ENCODE measurements around the gene KDM6A. TPM values are rescaled to one million over a fixed set of nuclear protein-coding genes. Genes with fewer than 3 reads are reported as not detected.
A peak's percentile ranks its signal among the peaks of the same experiment; 100 is the strongest.

The KDM6A gene
- total and polyA plus RNA-seq, 2 of the 13 experiments (the other 11 are each of a cell fraction or from before 2014, with no cell fraction given), result 16.7 to 18.2 TPM

DNA sequence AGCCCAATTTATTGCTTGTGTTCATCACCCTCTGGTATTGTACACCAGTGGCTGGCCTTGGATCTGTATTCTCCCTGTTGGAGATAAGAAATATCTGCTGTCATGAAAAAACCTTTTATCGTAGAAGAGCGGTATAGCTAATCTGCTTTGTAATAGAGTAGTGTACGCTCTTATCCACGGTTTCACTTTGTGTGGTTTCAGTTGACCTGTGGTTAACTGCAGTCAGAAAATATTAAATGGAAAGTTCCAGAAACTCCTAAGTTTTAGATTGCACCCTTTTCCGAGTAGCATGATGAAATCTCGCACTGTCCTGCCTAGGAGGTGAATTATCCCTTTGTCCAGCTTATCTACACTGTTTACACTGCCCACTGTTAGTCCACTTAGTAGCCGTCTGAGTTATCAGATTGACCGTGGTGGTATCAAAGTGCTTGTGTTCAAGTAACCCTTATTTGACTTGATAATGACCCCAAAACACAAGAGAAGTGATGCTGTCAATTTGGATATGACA is 42.4 kb downstream of the KDM6A start (continued):
- TF ChIP-seq, protein P1, sequence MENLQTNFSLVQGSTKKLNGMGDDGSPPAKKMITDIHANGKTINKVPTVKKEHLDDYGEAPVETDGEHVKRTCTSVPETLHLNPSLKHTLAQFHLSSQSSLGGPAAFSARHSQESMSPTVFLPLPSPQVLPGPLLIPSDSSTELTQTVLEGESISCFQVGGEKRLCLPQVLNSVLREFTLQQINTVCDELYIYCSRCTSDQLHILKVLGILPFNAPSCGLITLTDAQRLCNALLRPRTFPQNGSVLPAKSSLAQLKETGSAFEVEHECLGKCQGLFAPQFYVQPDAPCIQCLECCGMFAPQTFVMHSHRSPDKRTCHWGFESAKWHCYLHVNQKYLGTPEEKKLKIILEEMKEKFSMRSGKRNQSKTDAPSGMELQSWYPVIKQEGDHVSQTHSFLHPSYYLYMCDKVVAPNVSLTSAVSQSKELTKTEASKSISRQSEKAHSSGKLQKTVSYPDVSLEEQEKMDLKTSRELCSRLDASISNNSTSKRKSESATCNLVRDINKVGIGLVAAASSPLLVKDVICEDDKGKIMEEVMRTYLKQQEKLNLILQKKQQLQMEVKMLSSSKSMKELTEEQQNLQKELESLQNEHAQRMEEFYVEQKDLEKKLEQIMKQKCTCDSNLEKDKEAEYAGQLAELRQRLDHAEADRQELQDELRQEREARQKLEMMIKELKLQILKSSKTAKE (CRISPR knock-in tag; IDR thresholded peaks at IDR 0.05; ENCODE audit: borderline replicate concordance), result peak; percentile 73; the same call in 1 of the 2 replicates
- TF ChIP-seq RFXAP (CRISPR knock-in tag; IDR thresholded peaks at IDR 0.05; ENCODE audit: borderline replicate concordance), result no peak
- no peak; the same call in 1 of the 2 replicates for TF ChIP-seq ETV5 (CRISPR knock-in tag; IDR thresholded peaks at IDR 0.05; ENCODE audit: borderline replicate concordance)
- 0 out of 2 replicates have a peak, but pooled peaks have one; percentile 30 for TF ChIP-seq THAP11 (CRISPR knock-in tag; IDR thresholded peaks at IDR 0.05)
- no peak for TF ChIP-seq TAF15 (IDR thresholded peaks at IDR 0.05; ENCODE audit: low read depth, low read length, poor library complexity, severe bottlenecking)
- peak; percentile 52; the same call in 1 of the 2 replicates for TF ChIP-seq NCOR1 (IDR thresholded peaks at IDR 0.05; ENCODE audit: borderline replicate concordance, low read length)
- no peak for TF ChIP-seq MEIS2 (CRISPR knock-in tag; IDR thresholded peaks at IDR 0.05)
- peak; percentile 86; the same call in 1 of the 2 replicates for TF ChIP-seq DPF2 (CRISPR knock-in tag; IDR thresholded peaks at IDR 0.05; ENCODE audit: borderline replicate concordance, low read depth)
- TF ChIP-seq, protein P2, sequence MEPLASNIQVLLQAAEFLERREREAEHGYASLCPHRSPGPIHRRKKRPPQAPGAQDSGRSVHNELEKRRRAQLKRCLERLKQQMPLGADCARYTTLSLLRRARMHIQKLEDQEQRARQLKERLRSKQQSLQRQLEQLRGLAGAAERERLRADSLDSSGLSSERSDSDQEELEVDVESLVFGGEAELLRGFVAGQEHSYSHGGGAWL (CRISPR knock-in tag; IDR thresholded peaks at IDR 0.05), result no peak
- TF ChIP-seq NCOA2 (CRISPR knock-in tag; IDR thresholded peaks at IDR 0.05), result peak; percentile 94
- peak; percentile 68 for TF ChIP-seq SAP130 (CRISPR knock-in tag; IDR thresholded peaks at IDR 0.05; ENCODE audit: low read depth)
- no peak for TF ChIP-seq ZNF746 (CRISPR knock-in tag; IDR thresholded peaks at IDR 0.05)
- TF ChIP-seq ZBTB7B (CRISPR knock-in tag; IDR thresholded peaks at IDR 0.05), result peak; percentile 56; the same call in 1 of the 2 replicates
- peak; percentile 25; the same call in 1 of the 2 replicates for TF ChIP-seq JUNB (CRISPR knock-in tag; IDR thresholded peaks at IDR 0.05; ENCODE audit: borderline replicate concordance)
- TF ChIP-seq ARID3A (IDR thresholded peaks at IDR 0.05; ENCODE audit: low read depth, low read length), result peak; percentile 78
- TF ChIP-seq PAXIP1 (CRISPR knock-in tag; conservative IDR thresholded peaks at IDR 0.05), result peak; percentile 78
- TF ChIP-seq MED1 (CRISPR knock-in tag; IDR thresholded peaks at IDR 0.05), result peak; percentile 65
- no peak for TF ChIP-seq FIP1L1 (IDR thresholded peaks at IDR 0.05; ENCODE audit: borderline replicate concordance, insufficient read depth, low read depth, low read length)
- TF ChIP-seq, protein P3, sequence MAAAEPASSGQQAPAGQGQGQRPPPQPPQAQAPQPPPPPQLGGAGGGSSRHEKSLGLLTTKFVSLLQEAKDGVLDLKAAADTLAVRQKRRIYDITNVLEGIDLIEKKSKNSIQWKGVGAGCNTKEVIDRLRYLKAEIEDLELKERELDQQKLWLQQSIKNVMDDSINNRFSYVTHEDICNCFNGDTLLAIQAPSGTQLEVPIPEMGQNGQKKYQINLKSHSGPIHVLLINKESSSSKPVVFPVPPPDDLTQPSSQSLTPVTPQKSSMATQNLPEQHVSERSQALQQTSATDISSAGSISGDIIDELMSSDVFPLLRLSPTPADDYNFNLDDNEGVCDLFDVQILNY (CRISPR knock-in tag; conservative IDR thresholded peaks at IDR 0.05), result no peak
- no peak for TF ChIP-seq ZNF17 (CRISPR knock-in tag; IDR thresholded peaks at IDR 0.05)
- no peak for TF ChIP-seq CENPBD1 (CRISPR knock-in tag; IDR thresholded peaks at IDR 0.05; ENCODE audit: borderline replicate concordance, low read depth)
